Caco-2 (cell line): ENCODE measurements around the gene CDH12. TPM values are rescaled to one million over a fixed set of nuclear protein-coding genes. Genes with fewer than 3 reads are reported as not detected.

ENCODE experiments used
- BruUV-seq: library from RNA; stranded (reverse); fragments of 400-500 nt; replicated peaks from 2 replicates; lab custom pipeline; 2021; lab: Mats Ljungman, UMichigan
- CTCF ChIA-PET: fragments of 300-600 bp; sonication (Branson Sonifier 250); formaldehyde crosslinking; loops from one replicate; lab custom pipeline; 2022; ENCODE audit warnings: antibody characterized with exemption; lab: Charles Lee
- POLR2A ChIA-PET: fragments of 300-600 bp; sonication (Branson Sonifier 250); formaldehyde crosslinking; loops from one replicate; lab custom pipeline; 2022; ENCODE audit warnings: antibody characterized with exemption; lab: Charles Lee
- DNase-seq, 2 experiments: peaks; one replicate each; pipeline versions ENCODE4 v3.0.0 to v3.0.0-alpha.2; 2020 to 2022
- H3K27me3 ChIP-seq: replicated peaks from 2 replicates; pipeline ENCODE4 v1.6.0; 2011; ENCODE audit warnings: low read length; ENCODE audit not compliant: control insufficient read depth, insufficient read depth
- H3K36me3 ChIP-seq: 2 replicates; pipeline ENCODE4 v1.5.1; 2011; ENCODE audit warnings: low read length; ENCODE audit not compliant: control insufficient read depth, insufficient read depth
- H3K4me1 ChIP-seq: fragments of 250-450 bp; sonication (Bioruptor Pico); 2 replicates; pipeline ENCODE4 v1.5.1; 2020; ENCODE audit warnings: mild to moderate bottlenecking
- H3K4me3 ChIP-seq: 2 replicates; pipeline ENCODE4 v1.5.1; 2011; ENCODE audit warnings: low read depth, mild to moderate bottlenecking, control low read depth, low read length
- H3K9me3 ChIP-seq: fragments of 250-450 bp; sonication (Bioruptor Pico); 2 replicates; pipeline ENCODE4 v1.5.1; 2020; ENCODE audit warnings: mild to moderate bottlenecking, moderate library complexity
- H3K27ac Mint-ChIP-seq: one replicate; pipeline ENCODE4 v1.8.0; 2022; ENCODE audit warnings: mixed read lengths; ENCODE audit not compliant: unreplicated experiment
- H3K27me3 Mint-ChIP-seq: one replicate; pipeline ENCODE4 v1.8.0; 2022; ENCODE audit warnings: mixed read lengths; ENCODE audit not compliant: insufficient read depth, unreplicated experiment
- H3K36me3 Mint-ChIP-seq: one replicate; pipeline ENCODE4 v1.8.0; 2022; ENCODE audit warnings: mild to moderate bottlenecking, mixed read lengths; ENCODE audit not compliant: insufficient read depth, unreplicated experiment
- H3K4me1 Mint-ChIP-seq: one replicate; pipeline ENCODE4 v1.8.0; 2022; ENCODE audit warnings: low read depth, mixed read lengths; ENCODE audit not compliant: unreplicated experiment
- H3K4me3 Mint-ChIP-seq: one replicate; pipeline ENCODE4 v1.8.0; 2022; ENCODE audit warnings: mild to moderate bottlenecking, moderate library complexity, mixed read lengths; ENCODE audit not compliant: unreplicated experiment
- H3K9me3 Mint-ChIP-seq: one replicate; pipeline ENCODE4 v1.8.0; 2022; ENCODE audit warnings: mixed read lengths; ENCODE audit not compliant: unreplicated experiment
- intact Hi-C: fragments of 100-400 bp; cut with micrococcal nuclease; formaldehyde crosslinking; loops from one replicate; pipeline ENCODE4 v1.10.0; 2022; ENCODE audit not compliant: unreplicated experiment
- total RNA-seq: library from RNA; stranded (reverse); gene quantifications from 2 replicates; pipeline ENCODE4 v1.2.3, GENCODE V29; 2022
- TF ChIP-seq, protein P1 (sequence below), 2 experiments: fragments of 200-600 bp in 1 of 2; IDR thresholded peaks; 1 replicate in 1 of 2; 2 replicates in 1 of 2; pipeline versions ENCODE4 v1.5.1 to v1.8.0; 2011 to 2022; ENCODE audit warnings: antibody characterized with exemption in 1 of 2, control low read depth in 1 of 2, inconsistent platforms in 1 of 2, low read depth in 1 of 2, low read length in 1 of 2, mild to moderate bottlenecking in 1 of 2, moderate library complexity in 1 of 2; ENCODE audit not compliant: insufficient read depth in 1 of 2, severe bottlenecking in 1 of 2, unreplicated experiment in 1 of 2

Gene CDH12
- total RNA-seq, 1 experiment from 2014 or later = not detected

DNA sequence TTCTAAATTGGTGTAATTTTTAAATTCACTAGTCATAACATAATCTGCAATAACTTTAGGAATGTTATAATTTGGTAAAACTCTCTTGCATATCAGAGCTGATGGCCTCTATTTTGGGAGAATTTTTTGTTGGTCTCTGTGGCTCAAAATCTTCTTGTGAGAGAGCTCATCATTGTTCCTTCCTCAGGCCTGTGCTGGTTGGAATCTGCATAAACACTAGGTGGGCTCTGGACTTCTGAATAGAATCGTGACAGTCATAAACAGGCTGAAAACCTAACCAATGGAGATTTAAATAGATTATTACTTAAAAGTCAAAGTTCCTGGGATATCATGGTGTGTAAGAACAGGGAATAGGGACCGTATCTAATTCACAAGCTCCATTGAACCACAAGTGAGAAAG, 1129.6 kb downstream of the CDH12 start:
- no peaks in the 10 kb centered on the region for H3K36me3 ChIP-seq
- H3K27me3 Mint-ChIP-seq = no peaks in the 10 kb centered on the region
- H3K4me3 Mint-ChIP-seq = no peak overlapping the region
- DNase-seq = no peak
- H3K4me3 ChIP-seq = no peak overlapping the region
- TF ChIP-seq, protein P1, sequence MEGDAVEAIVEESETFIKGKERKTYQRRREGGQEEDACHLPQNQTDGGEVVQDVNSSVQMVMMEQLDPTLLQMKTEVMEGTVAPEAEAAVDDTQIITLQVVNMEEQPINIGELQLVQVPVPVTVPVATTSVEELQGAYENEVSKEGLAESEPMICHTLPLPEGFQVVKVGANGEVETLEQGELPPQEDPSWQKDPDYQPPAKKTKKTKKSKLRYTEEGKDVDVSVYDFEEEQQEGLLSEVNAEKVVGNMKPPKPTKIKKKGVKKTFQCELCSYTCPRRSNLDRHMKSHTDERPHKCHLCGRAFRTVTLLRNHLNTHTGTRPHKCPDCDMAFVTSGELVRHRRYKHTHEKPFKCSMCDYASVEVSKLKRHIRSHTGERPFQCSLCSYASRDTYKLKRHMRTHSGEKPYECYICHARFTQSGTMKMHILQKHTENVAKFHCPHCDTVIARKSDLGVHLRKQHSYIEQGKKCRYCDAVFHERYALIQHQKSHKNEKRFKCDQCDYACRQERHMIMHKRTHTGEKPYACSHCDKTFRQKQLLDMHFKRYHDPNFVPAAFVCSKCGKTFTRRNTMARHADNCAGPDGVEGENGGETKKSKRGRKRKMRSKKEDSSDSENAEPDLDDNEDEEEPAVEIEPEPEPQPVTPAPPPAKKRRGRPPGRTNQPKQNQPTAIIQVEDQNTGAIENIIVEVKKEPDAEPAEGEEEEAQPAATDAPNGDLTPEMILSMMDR (IDR thresholded peaks at IDR 0.05; ENCODE audit: insufficient read depth in 1 of 2, low read depth in 1 of 2, low read length in 1 of 2, severe bottlenecking in 1 of 2, unreplicated experiment in 1 of 2) = no peak
- intact Hi-C loops = no loop called here
- CTCF ChIA-PET = no interaction called here
- H3K4me1 Mint-ChIP-seq = no peaks in the 10 kb centered on the region
- H3K9me3 Mint-ChIP-seq = no peaks in the 10 kb centered on the region
- H3K27ac Mint-ChIP-seq = no peak overlapping the region
- no TSS peak for BruUV-seq
- H3K27me3 ChIP-seq = no peaks in the 10 kb centered on the region
- POLR2A ChIA-PET = no interaction called here
- H3K36me3 Mint-ChIP-seq = no peaks in the 10 kb centered on the region
- H3K4me1 ChIP-seq = no peaks in the 10 kb centered on the region
- no peaks in the 10 kb centered on the region for H3K9me3 ChIP-seq

DNA sequence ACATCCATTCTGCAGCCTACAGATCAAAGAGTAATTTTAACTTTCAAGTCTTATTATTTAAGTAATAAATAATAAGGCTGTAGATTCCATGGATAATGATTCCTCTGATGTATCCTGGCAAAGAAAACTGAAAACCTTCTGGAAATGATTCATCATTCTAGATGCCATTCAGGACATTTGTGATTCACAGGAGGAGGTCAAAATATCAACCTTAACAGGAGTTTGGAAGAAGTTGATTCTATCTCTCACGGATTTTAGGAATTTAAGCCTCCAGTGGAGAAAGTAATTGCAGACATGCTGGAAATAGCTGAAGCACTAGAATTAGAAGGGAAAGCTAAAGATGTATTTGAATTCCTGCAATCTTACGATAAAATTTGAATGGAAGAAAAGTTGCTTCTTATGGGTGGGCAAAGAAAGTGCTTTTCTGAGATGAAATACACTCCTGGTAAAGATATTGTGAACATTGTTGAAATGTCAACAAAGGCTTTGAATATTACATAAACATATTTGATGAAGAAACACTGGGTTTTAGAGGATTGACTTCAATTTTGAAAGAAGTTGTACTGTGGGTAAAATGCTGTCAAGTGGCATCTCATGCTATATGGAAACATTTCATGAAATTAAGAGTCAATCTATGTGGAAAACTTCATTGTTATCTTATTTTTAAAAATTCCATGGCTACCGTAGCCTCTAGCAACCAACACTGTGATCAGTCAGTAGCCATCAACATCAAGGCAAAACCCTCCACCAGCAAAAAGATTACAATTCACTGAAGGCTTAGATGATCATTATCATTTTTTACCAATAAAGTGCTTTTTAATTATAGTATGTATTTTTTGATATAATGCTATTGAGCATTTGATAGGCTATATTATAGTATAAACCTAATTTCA, 1141.0 kb downstream of the CDH12 start:
- Histone ChIP-seq H3K9me3 (no peaks in the 10 kb centered on the region), H3K36me3 (no peaks in the 10 kb centered on the region), H3K4me1 (no peaks in the 10 kb centered on the region), H3K27me3 (no peaks in the 10 kb centered on the region), H3K4me3 (no peak overlapping the region)
- DNase-seq = no peak
- Mint-ChIP-seq H3K27me3 (no peaks in the 10 kb centered on the region), H3K36me3 (no peaks in the 10 kb centered on the region), H3K27ac (no peak overlapping the region), H3K9me3 (peaks cover 10% of the 10 kb centered on the region), H3K4me3 (no peak overlapping the region), H3K4me1 (no peaks in the 10 kb centered on the region)
- ChIA-PET POLR2A (no interaction called here), CTCF (no interaction called here)
- intact Hi-C loops = no loop called here
- BruUV-seq = no TSS peak
- TF ChIP-seq, protein P1 (IDR thresholded peaks at IDR 0.05; ENCODE audit: insufficient read depth in 1 of 2, low read depth in 1 of 2, low read length in 1 of 2, severe bottlenecking in 1 of 2, unreplicated experiment in 1 of 2) = no peak

DNA sequence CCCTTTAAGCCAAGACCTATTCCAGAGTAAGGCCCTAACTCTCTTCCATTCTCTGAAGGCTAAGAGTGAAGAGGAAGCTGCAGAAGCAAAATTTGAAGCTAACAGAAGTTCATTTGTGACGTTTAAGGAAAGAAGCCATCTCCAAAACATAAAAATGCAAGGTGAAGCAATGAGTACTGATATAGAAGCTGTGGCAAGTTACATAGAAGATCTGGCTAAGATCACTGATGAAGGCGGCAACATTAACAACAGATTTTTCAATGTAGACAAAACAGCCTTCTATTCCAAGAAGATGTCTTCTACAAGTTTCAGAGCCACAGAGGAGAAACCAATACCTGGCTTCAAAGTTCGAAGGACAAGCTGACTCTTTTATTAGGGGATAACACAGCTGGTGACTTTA, 1143.4 kb downstream of the CDH12 start:
- Histone ChIP-seq H3K27me3 (no peaks in the 10 kb centered on the region), H3K4me3 (no peak overlapping the region), H3K9me3 (no peaks in the 10 kb centered on the region), H3K36me3 (no peaks in the 10 kb centered on the region), H3K4me1 (no peaks in the 10 kb centered on the region)
- Mint-ChIP-seq H3K9me3 (no peaks in the 10 kb centered on the region), H3K27me3 (no peaks in the 10 kb centered on the region), H3K36me3 (no peaks in the 10 kb centered on the region), H3K4me3 (no peak overlapping the region), H3K27ac (no peak overlapping the region), H3K4me1 (no peaks in the 10 kb centered on the region)
- BruUV-seq = no TSS peak
- intact Hi-C loops = no loop called here
- TF ChIP-seq, protein P1 (IDR thresholded peaks at IDR 0.05; ENCODE audit: insufficient read depth in 1 of 2, low read depth in 1 of 2, low read length in 1 of 2, severe bottlenecking in 1 of 2, unreplicated experiment in 1 of 2) = no peak
- DNase-seq = no peak
- POLR2A ChIA-PET = no interaction called here
- CTCF ChIA-PET = no interaction called here
